Trophoblast cell (in vitro differentiated cells and primary cell): ENCODE measurements around the gene LRBA.

ENCODE experiments used
- DNase-seq, 2 donors: peaks; one replicate each; pipeline ENCODE4 v3.0.0-alpha.2; 2016
- H2AFZ ChIP-seq: 2 replicates; pipeline ENCODE4 v1.6.1; 2013; ENCODE audit warnings: low read length, moderate library complexity, mild to moderate bottlenecking; ENCODE audit not compliant: insufficient read depth, poor library complexity
- H2AK5ac ChIP-seq: 2 replicates; pipeline ENCODE4 v1.6.1; 2013; ENCODE audit warnings: mild to moderate bottlenecking, low read length
- H2BK120ac ChIP-seq: 2 replicates; pipeline ENCODE4 v1.6.1; 2013; ENCODE audit warnings: low read length, mild to moderate bottlenecking, moderate library complexity; ENCODE audit not compliant: insufficient read depth, poor library complexity
- H2BK12ac ChIP-seq: 2 replicates; pipeline ENCODE4 v1.6.1; 2013; ENCODE audit warnings: mild to moderate bottlenecking, low read length, moderate library complexity
- H2BK5ac ChIP-seq: 2 replicates; pipeline ENCODE4 v1.6.1; 2013; ENCODE audit warnings: low read length, low read depth, moderate library complexity, mild to moderate bottlenecking; ENCODE audit not compliant: poor library complexity
- H3K14ac ChIP-seq: 2 replicates; pipeline ENCODE4 v1.6.1; 2013; ENCODE audit warnings: mild to moderate bottlenecking, low read length
- H3K18ac ChIP-seq: 2 replicates; pipeline ENCODE4 v1.6.1; 2013; ENCODE audit warnings: mild to moderate bottlenecking, low read length
- H3K23ac ChIP-seq: 2 replicates; pipeline ENCODE4 v1.6.1; 2013; ENCODE audit warnings: low read length
- H3K27ac ChIP-seq: 2 replicates; pipeline ENCODE4 v1.5.1; 2013; ENCODE audit warnings: low read depth, mild to moderate bottlenecking, inconsistent platforms, low read length, moderate library complexity
- H3K27me3 ChIP-seq: 2 replicates; pipeline ENCODE4 v1.6.1; 2013; ENCODE audit warnings: inconsistent platforms, mild to moderate bottlenecking, low read length, moderate library complexity; ENCODE audit not compliant: insufficient read depth
- H3K36me3 ChIP-seq, 2 experiments: 1 replicate in 1 of 2; 2 replicates in 1 of 2; pipeline ENCODE4 v1.6.1; 2013; ENCODE audit warnings: low read length in 2 of 2, mild to moderate bottlenecking in 2 of 2, moderate library complexity in 1 of 2; ENCODE audit not compliant: insufficient read depth in 2 of 2, control insufficient read depth in 1 of 2
- H3K4ac ChIP-seq: 2 replicates; pipeline ENCODE4 v1.6.1; 2013; ENCODE audit warnings: low read depth, mild to moderate bottlenecking, low read length, moderate library complexity
- H3K4me1 ChIP-seq, 2 experiments: 1 replicate in 1 of 2; 2 replicates in 1 of 2; pipeline ENCODE4 v1.6.1; 2013; ENCODE audit warnings: low read length in 2 of 2, mild to moderate bottlenecking in 2 of 2, moderate library complexity in 1 of 2; ENCODE audit not compliant: insufficient read depth in 2 of 2, control insufficient read depth in 1 of 2
- H3K4me2 ChIP-seq: 2 replicates; pipeline ENCODE4 v1.6.1; 2013; ENCODE audit warnings: inconsistent platforms, mild to moderate bottlenecking, low read length, moderate library complexity
- H3K4me3 ChIP-seq: 2 replicates; pipeline ENCODE4 v1.5.1; 2013; ENCODE audit warnings: mild to moderate bottlenecking, low read depth, low read length, inconsistent platforms
- H3K79me1 ChIP-seq: one replicate; pipeline ENCODE4 v1.6.1; 2013; ENCODE audit warnings: low read length
- H3K79me2 ChIP-seq: 2 replicates; pipeline ENCODE4 v1.6.1; 2013; ENCODE audit warnings: low read length, mild to moderate bottlenecking; ENCODE audit not compliant: control insufficient read depth, insufficient read depth, poor library complexity
- H3K9ac ChIP-seq: 2 replicates; pipeline ENCODE4 v1.6.1; 2013; ENCODE audit warnings: mild to moderate bottlenecking, low read length
- H3K9me3 ChIP-seq: 2 replicates; pipeline ENCODE4 v1.6.1; 2013; ENCODE audit warnings: low read depth, mild to moderate bottlenecking, control low read depth, inconsistent platforms, low read length; ENCODE audit not compliant: insufficient read depth
- H4K12ac ChIP-seq: 2 replicates; pipeline ENCODE4 v1.6.1; 2013; ENCODE audit warnings: low read depth, mild to moderate bottlenecking, low read length, moderate library complexity
- H4K8ac ChIP-seq: 2 replicates; pipeline ENCODE4 v1.6.1; 2013; ENCODE audit warnings: low read depth, mild to moderate bottlenecking, low read length, moderate library complexity
- H4K91ac ChIP-seq: one replicate; pipeline ENCODE4 v1.6.1; 2013; ENCODE audit warnings: low read depth, mild to moderate bottlenecking, low read length, moderate library complexity
- WGBS: extraction: QIAGEN DNeasy Blood & Tissue Kit; methylation state at CpG from one replicate; pipeline ENCODE4 v1.1.7; 2013; ENCODE audit warnings: missing lambda C conversion rate; ENCODE audit not compliant: insufficient read length, insufficient coverage; ENCODE audit errors: extremely low coverage; 5-methylcytosine and 5-hydroxymethylcytosine counted together

The LRBA gene

DNA sequence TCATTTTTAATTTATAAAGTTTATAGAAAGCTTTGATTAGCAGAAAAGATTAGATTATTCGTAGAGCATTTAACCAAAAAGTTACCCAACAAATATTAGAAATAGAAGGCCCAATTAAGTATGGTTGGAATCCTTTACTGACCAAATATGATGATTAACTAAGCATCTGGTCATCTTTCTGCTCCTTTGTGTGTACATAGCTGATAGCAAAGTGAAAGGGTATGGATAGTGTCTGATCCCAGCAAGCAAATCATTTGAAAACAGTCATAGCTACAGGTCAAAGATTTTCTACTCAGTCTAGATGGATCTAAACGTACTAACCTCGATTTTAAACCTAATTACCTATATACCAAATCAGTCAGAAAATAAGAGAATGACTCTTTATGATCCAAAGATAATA lies 440.4 kb downstream of the LRBA start:
- WGBS = no CpG with 5 or more reads among the region's 3 CpGs
- Histone ChIP-seq H3K9ac (no peak overlapping the region), H3K79me2 (no peaks in the 10 kb centered on the region), H2BK120ac (no peak overlapping the region), H4K91ac (no peak overlapping the region), H4K12ac (no peak overlapping the region), H3K14ac (no peak overlapping the region), H2BK12ac (no peak overlapping the region), H3K4me3 (no peak overlapping the region), H3K79me1 (no peaks in the 10 kb centered on the region), H3K27ac (no peak overlapping the region), H3K18ac (no peak overlapping the region), H3K4me1 (no peaks in the 10 kb centered on the region), H3K4ac (no peak overlapping the region), H3K27me3 (no peaks in the 10 kb centered on the region), H4K8ac (no peak overlapping the region), H3K4me2 (no peak overlapping the region), H2AK5ac (no peak overlapping the region), H3K36me3 (no peaks in the 10 kb centered on the region), H3K23ac (no peak overlapping the region), H3K9me3 (no peaks in the 10 kb centered on the region), H2BK5ac (no peak overlapping the region), H2AFZ (no peak overlapping the region)
- no peak for DNase-seq

DNA sequence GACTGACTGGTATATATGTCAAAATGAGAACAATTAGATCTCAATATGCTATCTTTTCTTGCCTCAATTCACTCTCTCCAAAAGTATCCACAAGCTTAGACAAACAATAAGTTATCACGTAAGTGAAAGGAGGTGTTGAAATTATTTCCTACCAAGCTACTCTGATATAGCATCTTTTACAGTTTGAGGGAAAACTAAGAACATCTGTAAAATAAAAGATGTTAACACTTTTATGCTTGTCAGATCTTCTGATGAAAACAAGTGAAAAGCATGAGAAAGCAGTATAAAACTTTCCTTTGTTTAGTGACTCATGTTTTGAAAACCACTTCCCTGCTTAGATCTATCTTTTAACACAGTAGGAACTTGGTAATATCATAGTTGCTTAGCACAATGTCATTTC lies 441.6 kb downstream of the LRBA start:
- Histone ChIP-seq H3K27me3 (no peaks in the 10 kb centered on the region), H3K9me3 (no peaks in the 10 kb centered on the region), H3K27ac (no peak overlapping the region), H3K79me2 (no peaks in the 10 kb centered on the region), H3K4me1 (no peaks in the 10 kb centered on the region), H3K23ac (no peak overlapping the region), H4K91ac (no peak overlapping the region), H2AFZ (no peak overlapping the region), H4K12ac (no peak overlapping the region), H3K4me3 (no peak overlapping the region), H3K14ac (no peak overlapping the region), H3K9ac (no peak overlapping the region), H3K4me2 (no peak overlapping the region), H3K18ac (no peak overlapping the region), H3K79me1 (no peaks in the 10 kb centered on the region), H2BK120ac (no peak overlapping the region), H2AK5ac (no peak overlapping the region), H4K8ac (no peak overlapping the region), H2BK5ac (no peak overlapping the region), H3K36me3 (no peaks in the 10 kb centered on the region), H2BK12ac (no peak overlapping the region), H3K4ac (no peak overlapping the region)
- no peak for DNase-seq
- WGBS = no CpG with 5 or more reads among the region's 1 CpG

DNA sequence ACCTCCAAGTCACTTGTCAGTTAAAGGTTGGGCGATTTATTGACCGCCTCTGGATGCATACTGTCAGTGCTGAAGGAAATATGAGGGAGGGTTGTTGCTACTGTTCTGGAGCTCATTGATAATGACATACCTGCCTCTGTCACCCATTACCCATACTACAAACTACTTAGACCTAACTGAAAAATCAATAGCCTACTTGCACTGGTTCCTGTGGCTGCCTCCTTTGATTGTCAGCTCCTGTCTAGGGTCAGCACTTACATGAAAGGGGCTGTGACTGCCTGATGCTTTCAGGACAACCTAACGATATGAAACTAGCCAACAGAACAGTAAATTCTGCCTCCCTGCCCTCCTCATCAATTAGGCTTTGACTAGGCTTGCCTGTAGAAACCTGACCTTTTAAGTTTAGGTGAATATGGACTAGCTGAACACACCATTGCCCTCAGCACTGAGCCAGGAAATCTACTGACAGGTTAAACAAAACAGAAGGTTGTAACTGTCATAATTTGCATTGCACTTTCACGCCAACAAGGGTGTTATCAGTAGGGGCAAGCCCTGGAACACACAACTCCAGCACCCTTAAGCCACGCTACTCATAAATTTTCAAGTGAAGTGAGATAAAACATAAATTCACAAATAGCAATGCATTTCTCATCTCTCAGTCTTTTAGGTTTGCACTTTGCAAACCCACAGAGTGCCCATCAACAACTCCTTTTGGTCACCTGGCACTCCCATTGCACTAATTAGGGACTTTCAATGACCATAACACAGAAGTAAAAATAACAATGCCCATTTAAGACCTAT lies 442.2 kb downstream of the LRBA start:
- Histone ChIP-seq H3K9ac (no peak overlapping the region), H2AK5ac (no peak overlapping the region), H3K4me3 (no peak overlapping the region), H2BK5ac (no peak overlapping the region), H4K12ac (no peak overlapping the region), H3K9me3 (no peaks in the 10 kb centered on the region), H2BK120ac (no peak overlapping the region), H3K79me2 (no peaks in the 10 kb centered on the region), H2AFZ (no peak overlapping the region), H3K4ac (no peak overlapping the region), H3K4me1 (no peaks in the 10 kb centered on the region), H2BK12ac (no peak overlapping the region), H3K23ac (no peak overlapping the region), H3K36me3 (no peaks in the 10 kb centered on the region), H3K18ac (no peak overlapping the region), H3K4me2 (no peak overlapping the region), H3K27ac (no peak overlapping the region), H3K27me3 (no peaks in the 10 kb centered on the region), H4K91ac (no peak overlapping the region), H3K79me1 (no peaks in the 10 kb centered on the region), H4K8ac (no peak overlapping the region), H3K14ac (no peak overlapping the region)
- no CpG with 5 or more reads among the region's 5 CpGs for whole genome bisulfite sequencing
- DNase-seq = no peak

DNA sequence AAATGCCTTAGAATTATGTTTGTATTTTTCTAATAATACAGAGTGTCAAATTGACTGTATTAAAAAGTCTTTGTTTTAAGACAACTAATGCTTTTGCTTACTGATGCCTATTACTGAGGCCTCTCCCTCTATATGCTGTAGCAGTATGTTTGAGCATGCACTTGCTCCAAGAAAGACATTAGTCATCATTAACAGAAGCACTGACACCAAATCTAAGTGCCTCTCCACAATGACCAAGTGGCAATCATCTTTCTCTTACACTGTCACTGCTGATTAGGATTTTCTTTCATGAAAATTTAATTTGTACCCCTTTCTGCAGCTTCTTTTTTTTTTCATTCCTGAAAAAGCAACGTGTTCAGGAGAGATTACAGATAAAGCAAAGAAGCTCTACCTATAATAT lies 444.2 kb downstream of the LRBA start:
- Histone ChIP-seq H3K4ac (no peak overlapping the region), H3K79me1 (no peaks in the 10 kb centered on the region), H3K9ac (no peak overlapping the region), H3K9me3 (no peaks in the 10 kb centered on the region), H2AFZ (no peak overlapping the region), H2BK12ac (no peak overlapping the region), H3K4me3 (no peak overlapping the region), H3K23ac (no peak overlapping the region), H3K36me3 (no peaks in the 10 kb centered on the region), H3K18ac (no peak overlapping the region), H3K4me2 (no peak overlapping the region), H3K14ac (no peak overlapping the region), H3K27me3 (no peaks in the 10 kb centered on the region), H3K27ac (no peak overlapping the region), H2BK5ac (no peak overlapping the region), H4K8ac (no peak overlapping the region), H3K4me1 (no peaks in the 10 kb centered on the region), H4K91ac (no peak overlapping the region), H2AK5ac (no peak overlapping the region), H2BK120ac (no peak overlapping the region), H4K12ac (no peak overlapping the region), H3K79me2 (no peaks in the 10 kb centered on the region)
- WGBS = no CpG with 5 or more reads among the region's 1 CpG
- DNase-seq = no peak
